Lower leg skin (tissue), 4 donors: ENCODE measurements around the gene TIMP4. TPM values are rescaled to one million over a fixed set of nuclear protein-coding genes. Genes with fewer than 3 reads are reported as not detected.

Source experiments
- DNase-seq, 2 donors: peaks; one replicate each; pipeline ENCODE4 v3.0.0-alpha.2; 2019; ENCODE audit warnings: low spot score in 2 of 2
- H3K4me3 ChIP-seq: fragments of 200-600 bp; sonication (generic); 2 replicates; pipeline ENCODE4 v1.5.1; 2017; ENCODE audit warnings: mild to moderate bottlenecking, low read depth; ENCODE audit not compliant: poor library complexity, severe bottlenecking
- POLR2A ChIP-seq, 2 donors: fragments of 450-650 bp; IDR thresholded peaks; one replicate each; pipeline ENCODE4 v1.6.1; 2016 to 2017; ENCODE audit warnings: antibody characterized with exemption in 2 of 2, mild to moderate bottlenecking in 1 of 2, moderate library complexity in 1 of 2
- WGBS, 2 donors: methylation state at CpG; one replicate each; pipeline ENCODE4 v1.1.5; 2018; 5-methylcytosine and 5-hydroxymethylcytosine counted together
- intact Hi-C: fragments of 100-400 bp; cut with DNase I; formaldehyde crosslinking; loops from one replicate; pipeline ENCODE4 v1.15.0; 2023; ENCODE audit warnings: low total_unique reads
- total RNA-seq, 4 donors: library from RNA; depleted of rRNA; stranded (reverse); fragments of >200 nt; gene quantifications; one replicate each; pipeline ENCODE4 v1.1.0, GENCODE V29; 2016
- TF ChIP-seq, protein P1 (sequence below), 3 donors: fragments of 450-650 bp; IDR thresholded peaks; one replicate each; pipeline ENCODE4 v1.5.1; 2016; ENCODE audit warnings: antibody characterized with exemption in 3 of 3, mild to moderate bottlenecking in 3 of 3, moderate library complexity in 2 of 3

Gene TIMP4
- total RNA-seq, 4 donors from 2014 or later: 5.2 to 16.5 (median 14.4) TPM

DNA sequence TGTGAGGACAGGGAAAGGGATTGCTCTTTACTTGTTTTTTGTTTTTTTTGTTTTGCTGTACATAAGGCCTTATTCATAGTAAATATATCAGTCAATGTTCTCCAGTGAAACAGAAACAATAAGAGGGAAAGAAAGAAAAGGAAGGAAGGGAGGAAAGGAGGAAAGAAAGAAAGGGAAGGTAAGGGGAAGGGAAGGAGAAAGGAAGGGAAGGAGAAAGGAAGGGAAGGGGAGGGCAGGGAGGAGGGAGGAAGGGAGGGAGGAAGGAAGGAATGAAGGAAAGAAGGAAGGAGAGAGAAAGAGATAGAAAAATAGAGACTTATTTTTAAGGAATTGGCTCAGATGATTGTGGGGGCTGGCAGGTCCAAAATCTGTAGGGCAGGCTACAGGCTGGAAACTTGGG is 37.2 kb downstream of the TIMP4 start:
- TF ChIP-seq, protein P1, sequence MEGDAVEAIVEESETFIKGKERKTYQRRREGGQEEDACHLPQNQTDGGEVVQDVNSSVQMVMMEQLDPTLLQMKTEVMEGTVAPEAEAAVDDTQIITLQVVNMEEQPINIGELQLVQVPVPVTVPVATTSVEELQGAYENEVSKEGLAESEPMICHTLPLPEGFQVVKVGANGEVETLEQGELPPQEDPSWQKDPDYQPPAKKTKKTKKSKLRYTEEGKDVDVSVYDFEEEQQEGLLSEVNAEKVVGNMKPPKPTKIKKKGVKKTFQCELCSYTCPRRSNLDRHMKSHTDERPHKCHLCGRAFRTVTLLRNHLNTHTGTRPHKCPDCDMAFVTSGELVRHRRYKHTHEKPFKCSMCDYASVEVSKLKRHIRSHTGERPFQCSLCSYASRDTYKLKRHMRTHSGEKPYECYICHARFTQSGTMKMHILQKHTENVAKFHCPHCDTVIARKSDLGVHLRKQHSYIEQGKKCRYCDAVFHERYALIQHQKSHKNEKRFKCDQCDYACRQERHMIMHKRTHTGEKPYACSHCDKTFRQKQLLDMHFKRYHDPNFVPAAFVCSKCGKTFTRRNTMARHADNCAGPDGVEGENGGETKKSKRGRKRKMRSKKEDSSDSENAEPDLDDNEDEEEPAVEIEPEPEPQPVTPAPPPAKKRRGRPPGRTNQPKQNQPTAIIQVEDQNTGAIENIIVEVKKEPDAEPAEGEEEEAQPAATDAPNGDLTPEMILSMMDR (IDR thresholded peaks at IDR 0.05): no peak
- no peak for TF ChIP-seq POLR2A (IDR thresholded peaks at IDR 0.05)
- intact Hi-C loops: no loop called here
- H3K4me3 ChIP-seq: no peak overlapping the region
- no peak for DNase-seq

DNA sequence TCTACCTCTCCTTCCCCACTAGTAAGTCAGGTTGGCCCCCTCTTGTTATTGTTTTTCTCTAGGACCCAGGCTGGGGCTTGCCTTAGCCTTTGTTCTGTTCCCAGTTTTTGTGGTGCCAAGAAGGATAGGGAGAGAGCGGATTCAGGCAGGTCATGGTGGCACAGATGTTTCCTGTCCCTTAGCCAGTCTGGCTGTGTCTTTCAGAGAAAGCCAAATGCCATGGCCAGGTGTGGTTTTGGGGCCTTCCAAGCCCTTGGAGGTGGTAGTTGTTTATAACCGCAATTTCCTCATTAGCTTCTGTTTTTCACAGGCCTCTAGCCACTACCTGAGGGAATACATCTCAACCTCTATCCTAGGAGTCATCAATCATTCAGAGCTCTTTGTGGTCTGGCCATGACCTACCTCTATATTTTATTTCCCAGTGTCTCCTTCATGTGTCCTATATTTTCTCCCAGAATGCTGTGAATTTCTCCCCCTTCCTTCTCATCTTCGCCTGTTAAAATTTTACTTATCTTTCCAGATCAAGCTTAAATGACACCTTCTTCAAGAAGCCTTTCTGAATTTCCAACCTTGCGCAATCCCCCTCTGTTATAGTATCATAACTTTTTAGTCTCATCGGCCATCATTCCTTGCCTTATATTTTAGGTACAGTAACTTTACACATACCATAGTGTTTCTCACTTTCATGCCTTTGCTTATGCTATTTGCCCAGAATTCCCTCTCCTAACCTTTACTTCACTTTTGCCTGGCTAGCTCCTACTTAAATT is 38.2 kb downstream of the TIMP4 start:
- 68 to 72% methylated on average over 5 of the region's 5 CpGs for WGBS, 2 donors
- H3K4me3 ChIP-seq: no peak overlapping the region
- intact Hi-C loops: no loop called here
- TF ChIP-seq, protein P1 (IDR thresholded peaks at IDR 0.05): no peak
- TF ChIP-seq POLR2A (IDR thresholded peaks at IDR 0.05): no peak
- no peak for DNase-seq

DNA sequence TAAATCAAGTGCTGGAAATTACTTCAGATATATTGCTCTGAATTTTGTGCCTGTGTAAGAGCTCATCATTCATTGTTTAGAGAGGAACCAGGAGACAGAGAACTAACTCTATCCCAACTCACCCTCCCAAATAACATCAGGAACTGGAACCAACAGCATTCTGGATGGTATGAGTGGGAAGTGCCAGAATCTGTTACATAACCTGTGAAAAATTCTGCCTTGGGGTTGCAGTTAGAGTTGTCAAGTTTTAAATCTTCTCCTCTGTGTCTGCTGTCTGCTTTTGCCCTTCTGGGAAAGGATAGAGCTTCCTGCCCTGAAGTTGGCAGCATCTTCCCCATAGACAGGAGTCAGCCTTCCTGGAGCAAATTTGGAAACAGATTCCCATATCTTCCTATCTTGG is 41.2 kb downstream of the TIMP4 start:
- intact Hi-C loops: no loop called here
- DNase-seq: no peak

DNA sequence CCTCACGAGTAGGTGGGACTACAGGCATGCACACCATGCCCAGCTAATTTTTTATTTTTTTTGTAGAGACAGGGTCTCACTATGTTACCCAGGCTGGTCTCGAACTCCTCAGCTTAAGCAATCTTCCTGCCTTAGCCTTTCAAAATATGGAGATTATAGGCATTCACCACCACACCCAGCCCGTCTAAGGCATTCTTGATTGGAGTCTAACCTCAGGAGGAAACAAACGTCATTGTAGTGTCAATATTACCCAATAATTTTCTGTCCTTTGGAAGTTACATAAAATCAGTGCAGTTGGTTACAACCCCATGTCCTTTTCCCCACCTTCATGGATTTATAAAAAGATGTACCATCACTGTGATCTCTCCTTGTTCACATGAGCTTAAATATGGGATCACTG is 41.8 kb downstream of the TIMP4 start:
- DNase-seq: no peak
- intact Hi-C loops: no loop called here
- 62 to 70% methylated on average over 4 of the region's 4 CpGs for WGBS, 2 donors
- H3K4me3 ChIP-seq: no peak overlapping the region
- TF ChIP-seq POLR2A (IDR thresholded peaks at IDR 0.05): no peak
- TF ChIP-seq, protein P1 (IDR thresholded peaks at IDR 0.05): no peak

More for the DNA sequence above, 41.2 kb downstream of the TIMP4 start:
- no peak overlapping the region for H3K4me3 ChIP-seq
- TF ChIP-seq POLR2A (IDR thresholded peaks at IDR 0.05): no peak
- TF ChIP-seq, protein P1 (IDR thresholded peaks at IDR 0.05): no peak

DNA sequence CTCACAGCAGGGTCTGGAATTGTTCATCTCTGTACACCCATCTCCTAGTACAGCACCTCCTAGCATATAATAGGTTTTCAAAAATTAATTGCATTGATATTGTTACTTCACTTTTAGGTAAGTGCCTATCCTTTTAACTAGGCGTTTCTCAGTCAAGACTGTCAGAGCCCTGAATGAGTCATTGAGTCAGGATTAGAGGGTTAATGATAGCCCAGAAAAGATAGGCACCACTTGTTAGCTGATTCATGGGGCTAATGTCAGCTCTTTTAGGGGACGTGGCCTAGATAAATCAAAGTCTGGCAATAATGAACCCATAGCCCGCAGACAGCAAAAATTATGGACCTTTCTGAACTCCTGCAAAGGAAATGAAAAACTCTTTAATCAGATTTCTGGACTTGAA is 42.9 kb downstream of the TIMP4 start:
- DNase-seq: no peak
- no peak overlapping the region for H3K4me3 ChIP-seq
- intact Hi-C loops: no loop called here
- WGBS, 2 donors: 60 to 65% methylated on average over 3 of the region's 3 CpGs
- no peak for TF ChIP-seq POLR2A (IDR thresholded peaks at IDR 0.05)
- TF ChIP-seq, protein P1 (IDR thresholded peaks at IDR 0.05): no peak

DNA sequence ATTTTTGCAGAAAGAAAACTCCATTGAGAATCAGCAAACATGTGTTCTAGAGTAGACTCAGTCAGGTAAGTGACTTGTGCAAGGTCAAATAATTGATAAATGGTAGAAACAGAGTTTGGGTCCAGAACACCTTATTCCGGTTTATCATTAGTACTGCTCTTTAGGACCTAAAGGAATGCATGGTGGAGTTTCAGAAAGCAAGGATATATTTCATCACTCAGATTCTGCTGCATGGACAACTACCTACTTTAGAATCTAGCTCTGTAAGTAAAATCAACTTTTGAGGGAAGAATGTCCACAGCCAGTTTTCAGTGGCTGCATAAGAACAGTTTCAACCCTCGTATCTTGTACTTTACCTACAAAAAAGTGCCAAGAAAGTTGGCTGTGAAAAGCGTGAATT is 43.6 kb downstream of the TIMP4 start:
- WGBS, 2 donors: 88 to 90% methylated on average over 3 of the region's 3 CpGs
- H3K4me3 ChIP-seq: no peak overlapping the region
- no peak for DNase-seq
- TF ChIP-seq, protein P1 (IDR thresholded peaks at IDR 0.05): no peak
- no peak for TF ChIP-seq POLR2A (IDR thresholded peaks at IDR 0.05)
- intact Hi-C loops: no loop called here
